NB4 (cell line): ENCODE measurements around the gene TACC2.

Experiments
- MYC ChIP-seq: IDR thresholded peaks from 2 replicates; pipeline ENCODE4 v1.6.1; 2011; ENCODE audit warnings: low read depth, low read length
- POLR2A ChIP-seq: IDR thresholded peaks from 2 replicates; pipeline ENCODE4 v1.6.1; 2011; ENCODE audit warnings: mild to moderate bottlenecking; ENCODE audit not compliant: insufficient read length; ENCODE audit errors: extremely low read depth
- TF ChIP-seq, protein P1 (sequence below): IDR thresholded peaks from one replicate; pipeline ENCODE4 v1.5.1; 2012; ENCODE audit warnings: low read depth, low read length
- TF ChIP-seq, protein P2 (sequence below): IDR thresholded peaks from 2 replicates; pipeline ENCODE4 v1.6.1; 2011; ENCODE audit warnings: low read depth, low read length

- TF ChIP-seq, protein P1, sequence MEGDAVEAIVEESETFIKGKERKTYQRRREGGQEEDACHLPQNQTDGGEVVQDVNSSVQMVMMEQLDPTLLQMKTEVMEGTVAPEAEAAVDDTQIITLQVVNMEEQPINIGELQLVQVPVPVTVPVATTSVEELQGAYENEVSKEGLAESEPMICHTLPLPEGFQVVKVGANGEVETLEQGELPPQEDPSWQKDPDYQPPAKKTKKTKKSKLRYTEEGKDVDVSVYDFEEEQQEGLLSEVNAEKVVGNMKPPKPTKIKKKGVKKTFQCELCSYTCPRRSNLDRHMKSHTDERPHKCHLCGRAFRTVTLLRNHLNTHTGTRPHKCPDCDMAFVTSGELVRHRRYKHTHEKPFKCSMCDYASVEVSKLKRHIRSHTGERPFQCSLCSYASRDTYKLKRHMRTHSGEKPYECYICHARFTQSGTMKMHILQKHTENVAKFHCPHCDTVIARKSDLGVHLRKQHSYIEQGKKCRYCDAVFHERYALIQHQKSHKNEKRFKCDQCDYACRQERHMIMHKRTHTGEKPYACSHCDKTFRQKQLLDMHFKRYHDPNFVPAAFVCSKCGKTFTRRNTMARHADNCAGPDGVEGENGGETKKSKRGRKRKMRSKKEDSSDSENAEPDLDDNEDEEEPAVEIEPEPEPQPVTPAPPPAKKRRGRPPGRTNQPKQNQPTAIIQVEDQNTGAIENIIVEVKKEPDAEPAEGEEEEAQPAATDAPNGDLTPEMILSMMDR: no peak
- no peak for TF ChIP-seq POLR2A
- TF ChIP-seq MYC: no peak
- TF ChIP-seq, protein P2, sequence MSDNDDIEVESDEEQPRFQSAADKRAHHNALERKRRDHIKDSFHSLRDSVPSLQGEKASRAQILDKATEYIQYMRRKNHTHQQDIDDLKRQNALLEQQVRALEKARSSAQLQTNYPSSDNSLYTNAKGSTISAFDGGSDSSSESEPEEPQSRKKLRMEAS: no peak
These were observed 53.9 kb downstream of the TACC2 start for GRCh38 chr10:122042836-122043235.
